ENCODE measurements around the gene SLC24A3. TPM values are rescaled to one million over a fixed set of nuclear protein-coding genes. Genes with fewer than 3 reads are reported as not detected.
"Not testable (repeated sequence)": the region's sequence is repeated elsewhere in the genome, so short reads cannot be mapped to it uniquely, and the experiment has no call there.

The SLC24A3 gene
- total RNA-seq, 2 experiments from 2014 or later, result not detected

GRCh38 chr20:19662637-19662995 is 450.2 kb downstream of the SLC24A3 start:
- Mint-ChIP-seq H3K27me3 (peaks cover 2% of the 10 kb centered on the region), H3K27ac (no peak overlapping the region), H3K36me3 (ENCODE audit: low read depth) (no peaks in the 10 kb centered on the region), H3K9me3 (no peaks in the 10 kb centered on the region), H3K4me1 (peaks cover 1% of the 10 kb centered on the region), H3K4me3 (no peak overlapping the region)
- DNase-seq, result no peak
- ChIA-PET POLR2A (no interaction called here), CTCF (interaction anchor here (1.1 to 2.0 kb wide), 2 partner anchors 28 to 34 kb away, joined by 3 to 5 read pairs; no protein-coding TSS in a partner anchor)

GRCh38 chr20:19668418-19668817 is 456.0 kb downstream of the SLC24A3 start:
- DNase-seq, result no peak
- Mint-ChIP-seq H3K27ac (no peak overlapping the region), H3K4me3 (no peak overlapping the region), H3K27me3 (peaks cover 10% of the 10 kb centered on the region), H3K36me3 (ENCODE audit: low read depth) (no peaks in the 10 kb centered on the region), H3K4me1 (peaks cover 4% of the 10 kb centered on the region), H3K9me3 (no peaks in the 10 kb centered on the region)
- ChIA-PET POLR2A (no interaction called here), CTCF (no interaction called here)

- POLR2A ChIA-PET, result no interaction called here
These were observed 458.4 kb downstream of the SLC24A3 start for GRCh38 chr20:19670829-19671228.

GRCh38 chr20:19671374-19671773 is 458.9 kb downstream of the SLC24A3 start:
- H3K27me3 Mint-ChIP-seq, result peaks cover 10% of the 10 kb centered on the region
- CTCF ChIA-PET, result no interaction called here

More at GRCh38 chr20:19670829-19671228, 458.4 kb downstream of the SLC24A3 start:
- H3K4me1 Mint-ChIP-seq, result peaks cover 4% of the 10 kb centered on the region
- no peak for DNase-seq
- H3K9me3 Mint-ChIP-seq, result no peaks in the 10 kb centered on the region
- no peaks in the 10 kb centered on the region for H3K36me3 Mint-ChIP-seq (ENCODE audit: low read depth)
- H3K27ac Mint-ChIP-seq, result no peak overlapping the region
- peaks cover 10% of the 10 kb centered on the region for H3K27me3 Mint-ChIP-seq
- CTCF ChIA-PET, result no interaction called here
- H3K4me3 Mint-ChIP-seq, result no peak overlapping the region

GRCh38 chr20:19672498-19672897 is 460.1 kb downstream of the SLC24A3 start:
- ChIA-PET CTCF (no interaction called here), POLR2A (no interaction called here)
- H3K27me3 Mint-ChIP-seq, result peaks cover 10% of the 10 kb centered on the region
- H3K27ac Mint-ChIP-seq, result no peak overlapping the region
- no peaks in the 10 kb centered on the region for H3K9me3 Mint-ChIP-seq
- H3K4me3 Mint-ChIP-seq, result no peak overlapping the region
- DNase-seq, result no peak
- no peaks in the 10 kb centered on the region for H3K36me3 Mint-ChIP-seq (ENCODE audit: low read depth)
- peaks cover 4% of the 10 kb centered on the region for H3K4me1 Mint-ChIP-seq

More at GRCh38 chr20:19671374-19671773, 458.9 kb downstream of the SLC24A3 start:
- Mint-ChIP-seq H3K4me3 (no peak overlapping the region), H3K36me3 (ENCODE audit: low read depth) (no peaks in the 10 kb centered on the region), H3K27ac (no peak overlapping the region), H3K4me1 (peaks cover 4% of the 10 kb centered on the region), H3K9me3 (no peaks in the 10 kb centered on the region)
- no peak for DNase-seq
- POLR2A ChIA-PET, result no interaction called here

- Mint-ChIP-seq H3K27ac (no peak overlapping the region), H3K4me1 (peaks cover 4% of the 10 kb centered on the region), H3K9me3 (no peaks in the 10 kb centered on the region), H3K4me3 (no peak overlapping the region), H3K27me3 (peaks cover 10% of the 10 kb centered on the region), H3K36me3 (ENCODE audit: low read depth) (no peaks in the 10 kb centered on the region)
- DNase-seq, result no peak
- ChIA-PET POLR2A (no interaction called here), CTCF (no interaction called here)
These were observed 461.1 kb downstream of the SLC24A3 start for GRCh38 chr20:19673575-19673974.

- Mint-ChIP-seq H3K27me3 (peaks cover 4% of the 10 kb centered on the region), H3K36me3 (ENCODE audit: low read depth) (no peaks in the 10 kb centered on the region), H3K4me3 (no peak overlapping the region), H3K27ac (no peak overlapping the region), H3K9me3 (peaks cover 3% of the 10 kb centered on the region), H3K4me1 (peaks cover 4% of the 10 kb centered on the region)
- POLR2A ChIA-PET, result no interaction called here
- no peak for DNase-seq
- CTCF ChIA-PET, result interaction anchor here (1.2 kb wide), 1 partner anchor 9 kb away, joined by 3 read pairs; no protein-coding TSS in a partner anchor
These were observed 463.8 kb downstream of the SLC24A3 start for GRCh38 chr20:19676202-19676601.

- Mint-ChIP-seq H3K27me3 (no peaks in the 10 kb centered on the region), H3K27ac (no peak overlapping the region), H3K36me3 (ENCODE audit: low read depth) (no peaks in the 10 kb centered on the region), H3K4me1 (no peaks in the 10 kb centered on the region), H3K4me3 (no peak overlapping the region), H3K9me3 (peaks cover 3% of the 10 kb centered on the region)
- ChIA-PET POLR2A (no interaction called here), CTCF (no interaction called here)
- DNase-seq, result no peak
These were observed 464.9 kb downstream of the SLC24A3 start for GRCh38 chr20:19677336-19677735.

- H3K36me3 Mint-ChIP-seq (ENCODE audit: low read depth); H3K27ac Mint-ChIP-seq; H3K27me3 Mint-ChIP-seq; DNase-seq; H3K4me1 Mint-ChIP-seq; CTCF ChIA-PET; POLR2A ChIA-PET; H3K4me3 Mint-ChIP-seq; H3K9me3 Mint-ChIP-seq: not testable (repeated sequence)
These were observed 466.1 kb downstream of the SLC24A3 start for GRCh38 chr20:19678591-19678990.

GRCh38 chr20:19679900-19680495 is 467.6 kb downstream of the SLC24A3 start:
- H3K36me3 Mint-ChIP-seq (ENCODE audit: low read depth), result no peaks in the 10 kb centered on the region
- ChIA-PET CTCF (no interaction called here), POLR2A (no interaction called here)

GRCh38 chr20:19682249-19682648 is 469.8 kb downstream of the SLC24A3 start:
- ChIA-PET POLR2A (no interaction called here), CTCF (no interaction called here)
- peaks cover 3% of the 10 kb centered on the region for H3K9me3 Mint-ChIP-seq

More at GRCh38 chr20:19679900-19680495, 467.6 kb downstream of the SLC24A3 start:
- Mint-ChIP-seq H3K27me3 (no peaks in the 10 kb centered on the region), H3K9me3 (peaks cover 3% of the 10 kb centered on the region), H3K27ac (no peak overlapping the region), H3K4me3 (no peak overlapping the region), H3K4me1 (no peaks in the 10 kb centered on the region)
- DNase-seq, result no peak

GRCh38 chr20:19683188-19683587 is 470.7 kb downstream of the SLC24A3 start:
- H3K27ac Mint-ChIP-seq, result no peak overlapping the region
- no peaks in the 10 kb centered on the region for H3K36me3 Mint-ChIP-seq (ENCODE audit: low read depth)
- H3K27me3 Mint-ChIP-seq, result no peaks in the 10 kb centered on the region
- DNase-seq, result no peak
- ChIA-PET POLR2A (no interaction called here), CTCF (no interaction called here)
- peaks cover 3% of the 10 kb centered on the region for H3K9me3 Mint-ChIP-seq
- no peak overlapping the region for H3K4me3 Mint-ChIP-seq
- no peaks in the 10 kb centered on the region for H3K4me1 Mint-ChIP-seq

More at GRCh38 chr20:19682249-19682648, 469.8 kb downstream of the SLC24A3 start:
- Mint-ChIP-seq H3K4me1 (no peaks in the 10 kb centered on the region), H3K27me3 (no peaks in the 10 kb centered on the region), H3K4me3 (no peak overlapping the region), H3K27ac (no peak overlapping the region), H3K36me3 (ENCODE audit: low read depth) (no peaks in the 10 kb centered on the region)
- DNase-seq, result no peak

GRCh38 chr20:19683822-19684221 is 471.4 kb downstream of the SLC24A3 start:
- DNase-seq, result no peak
- Mint-ChIP-seq H3K27ac (no peak overlapping the region), H3K36me3 (ENCODE audit: low read depth) (no peaks in the 10 kb centered on the region), H3K4me3 (no peak overlapping the region), H3K27me3 (no peaks in the 10 kb centered on the region), H3K4me1 (no peaks in the 10 kb centered on the region), H3K9me3 (peaks cover 3% of the 10 kb centered on the region)
- ChIA-PET POLR2A (no interaction called here), CTCF (no interaction called here)

- no peak for DNase-seq
- Mint-ChIP-seq H3K4me3 (no peak overlapping the region), H3K27me3 (peaks cover 4% of the 10 kb centered on the region), H3K27ac (no peak overlapping the region), H3K9me3 (no peaks in the 10 kb centered on the region), H3K4me1 (no peaks in the 10 kb centered on the region), H3K36me3 (ENCODE audit: low read depth) (no peaks in the 10 kb centered on the region)
- ChIA-PET POLR2A (no interaction called here), CTCF (no interaction called here)
These were observed 475.8 kb downstream of the SLC24A3 start for GRCh38 chr20:19688031-19688806.

Data from activated CD4-positive, alpha-beta T cell treated with anti-CD3 and anti-CD28 coated beads, Interleukin-2, amount 10 ng/mL, durations not matched to agents 7 days and 5 days (primary cell).